Osteocyte (in vitro differentiated cells): ENCODE results near the gene DNAI2. TPM values are rescaled to one million over a fixed set of nuclear protein-coding genes. Genes with fewer than 3 reads are reported as not detected.

Experiments
- DNase-seq: peaks from one replicate; pipeline ENCODE4 v3.0.0; 2021; ENCODE audit warnings: mixed read lengths; ENCODE audit not compliant: unreplicated experiment; ENCODE audit errors: extremely low spot score
- H3K27ac Mint-ChIP-seq: one replicate; pipeline ENCODE4 v1.8.0; 2021; ENCODE audit warnings: mild to moderate bottlenecking, mixed read lengths; ENCODE audit not compliant: unreplicated experiment
- H3K27me3 Mint-ChIP-seq: one replicate; pipeline ENCODE4 v1.8.0; 2021; ENCODE audit warnings: mixed read lengths; ENCODE audit not compliant: unreplicated experiment
- H3K36me3 Mint-ChIP-seq: one replicate; pipeline ENCODE4 v1.8.0; 2021; ENCODE audit warnings: mixed read lengths; ENCODE audit not compliant: unreplicated experiment
- H3K4me1 Mint-ChIP-seq: one replicate; pipeline ENCODE4 v1.8.0; 2021; ENCODE audit warnings: mixed read lengths; ENCODE audit not compliant: unreplicated experiment
- H3K4me3 Mint-ChIP-seq: one replicate; pipeline ENCODE4 v1.8.0; 2021; ENCODE audit warnings: mild to moderate bottlenecking, moderate library complexity, mixed read lengths; ENCODE audit not compliant: unreplicated experiment
- H3K9me3 Mint-ChIP-seq: one replicate; pipeline ENCODE4 v1.8.0; 2021; ENCODE audit warnings: mixed read lengths; ENCODE audit not compliant: unreplicated experiment
- total RNA-seq: library from RNA; stranded (reverse); gene quantifications from 2 replicates; pipeline ENCODE4 v1.2.1, GENCODE V29; 2021
- TF ChIP-seq, protein P1 (sequence below): fragments of 200-600 bp; sonication (generic); IDR thresholded peaks from 2 replicates; pipeline ENCODE4 v1.5.0; 2021; ENCODE audit warnings: antibody characterized with exemption, mild to moderate bottlenecking, moderate library complexity

Gene DNAI2
- total RNA-seq, 1 donor from 2014 or later = not detected

DNA sequence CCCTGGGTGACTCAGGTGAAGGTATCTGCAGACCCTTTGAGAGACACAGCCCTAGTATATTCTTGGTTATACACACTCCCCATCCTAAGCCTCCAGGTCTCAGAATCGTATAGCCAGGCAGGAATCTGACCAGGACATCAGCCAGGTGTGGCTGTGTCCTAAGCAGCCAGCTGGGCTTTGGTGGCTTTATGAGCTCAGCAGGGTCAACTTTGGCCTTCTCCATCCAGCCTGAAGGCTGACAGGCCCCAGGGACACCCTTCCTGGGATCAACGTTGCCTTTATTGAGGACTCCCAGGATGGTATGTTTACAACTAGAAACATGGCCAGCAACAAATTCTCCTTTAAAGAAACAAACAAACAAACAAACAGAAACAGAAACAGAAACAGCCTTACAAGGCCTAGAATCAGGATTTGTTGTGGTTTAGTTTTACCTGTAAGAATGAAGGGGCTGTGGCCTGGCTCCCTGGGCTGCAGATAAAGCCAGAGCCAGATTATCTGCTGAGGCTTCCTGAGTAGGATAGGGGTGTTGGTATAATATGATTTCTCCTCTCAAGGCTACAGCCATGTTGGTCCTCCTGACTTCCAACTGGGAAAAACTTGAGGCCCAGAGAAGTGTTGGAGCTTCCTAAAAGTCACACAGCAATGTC lies 60.5 kb downstream of the DNAI2 start:
- Mint-ChIP-seq H3K36me3 (no peaks in the 10 kb centered on the region), H3K9me3 (no peaks in the 10 kb centered on the region), H3K27ac (no peak overlapping the region), H3K4me1 (no peaks in the 10 kb centered on the region), H3K4me3 (no peak overlapping the region), H3K27me3 (peaks cover 24% of the 10 kb centered on the region)
- no peak for DNase-seq
- TF ChIP-seq, protein P1, sequence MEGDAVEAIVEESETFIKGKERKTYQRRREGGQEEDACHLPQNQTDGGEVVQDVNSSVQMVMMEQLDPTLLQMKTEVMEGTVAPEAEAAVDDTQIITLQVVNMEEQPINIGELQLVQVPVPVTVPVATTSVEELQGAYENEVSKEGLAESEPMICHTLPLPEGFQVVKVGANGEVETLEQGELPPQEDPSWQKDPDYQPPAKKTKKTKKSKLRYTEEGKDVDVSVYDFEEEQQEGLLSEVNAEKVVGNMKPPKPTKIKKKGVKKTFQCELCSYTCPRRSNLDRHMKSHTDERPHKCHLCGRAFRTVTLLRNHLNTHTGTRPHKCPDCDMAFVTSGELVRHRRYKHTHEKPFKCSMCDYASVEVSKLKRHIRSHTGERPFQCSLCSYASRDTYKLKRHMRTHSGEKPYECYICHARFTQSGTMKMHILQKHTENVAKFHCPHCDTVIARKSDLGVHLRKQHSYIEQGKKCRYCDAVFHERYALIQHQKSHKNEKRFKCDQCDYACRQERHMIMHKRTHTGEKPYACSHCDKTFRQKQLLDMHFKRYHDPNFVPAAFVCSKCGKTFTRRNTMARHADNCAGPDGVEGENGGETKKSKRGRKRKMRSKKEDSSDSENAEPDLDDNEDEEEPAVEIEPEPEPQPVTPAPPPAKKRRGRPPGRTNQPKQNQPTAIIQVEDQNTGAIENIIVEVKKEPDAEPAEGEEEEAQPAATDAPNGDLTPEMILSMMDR = no peak

DNA sequence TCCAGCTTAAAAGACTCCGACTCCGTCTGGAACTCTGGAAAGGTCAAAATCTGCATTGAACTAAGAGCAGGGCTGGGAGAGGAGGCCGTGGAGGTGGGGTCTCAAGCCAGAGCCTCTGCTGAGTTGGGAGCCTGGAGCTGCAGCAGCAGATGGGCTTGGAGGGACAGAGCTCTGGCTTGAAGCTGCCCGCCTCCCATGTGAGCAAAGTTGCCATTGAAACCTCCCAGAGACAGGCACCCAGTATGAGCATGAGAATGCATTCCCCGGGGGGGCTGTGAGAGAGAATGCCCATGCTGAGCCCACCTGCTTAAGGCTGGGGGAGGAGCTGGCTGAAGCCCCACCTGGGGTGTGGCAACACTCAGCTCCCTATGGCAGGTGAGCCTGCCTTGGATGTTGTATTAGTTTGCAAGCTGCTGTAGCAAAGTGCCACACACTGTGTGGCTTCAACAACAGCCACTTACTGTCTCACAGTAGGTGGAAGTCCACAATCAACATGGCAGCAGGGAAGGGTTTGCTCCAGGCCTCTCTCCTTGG lies 61.6 kb downstream of the DNAI2 start:
- no peaks in the 10 kb centered on the region for H3K36me3 Mint-ChIP-seq
- TF ChIP-seq, protein P1 = no peak
- H3K27ac Mint-ChIP-seq = no peak overlapping the region
- no peaks in the 10 kb centered on the region for H3K9me3 Mint-ChIP-seq
- no peaks in the 10 kb centered on the region for H3K4me1 Mint-ChIP-seq
- peaks cover 19% of the 10 kb centered on the region for H3K27me3 Mint-ChIP-seq
- DNase-seq = no peak
- H3K4me3 Mint-ChIP-seq = no peak overlapping the region

DNA sequence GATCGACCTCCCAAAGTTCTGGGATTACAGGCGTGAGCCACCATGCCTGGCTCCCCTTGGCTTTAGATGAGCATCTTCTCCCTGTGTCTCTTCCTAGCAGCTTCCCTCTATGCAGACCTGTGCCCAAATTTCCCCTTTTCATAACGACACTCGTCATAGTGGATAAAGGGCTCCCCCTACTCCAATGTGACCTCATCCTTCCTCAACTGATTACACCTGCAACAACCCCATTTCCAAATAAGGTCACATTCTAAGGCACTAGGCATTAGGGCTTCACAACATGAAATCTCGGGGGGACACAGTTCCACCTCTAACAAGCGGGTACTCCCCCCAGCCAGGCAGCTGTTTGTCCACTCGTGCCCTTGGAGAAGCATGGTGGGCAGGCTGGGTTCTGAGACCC lies 62.3 kb downstream of the DNAI2 start:
- TF ChIP-seq, protein P1 = no peak
- Mint-ChIP-seq H3K36me3 (no peaks in the 10 kb centered on the region), H3K4me3 (no peak overlapping the region), H3K27ac (no peak overlapping the region), H3K9me3 (no peaks in the 10 kb centered on the region), H3K27me3 (peaks cover 11% of the 10 kb centered on the region), H3K4me1 (no peaks in the 10 kb centered on the region)
- DNase-seq = no peak

DNA sequence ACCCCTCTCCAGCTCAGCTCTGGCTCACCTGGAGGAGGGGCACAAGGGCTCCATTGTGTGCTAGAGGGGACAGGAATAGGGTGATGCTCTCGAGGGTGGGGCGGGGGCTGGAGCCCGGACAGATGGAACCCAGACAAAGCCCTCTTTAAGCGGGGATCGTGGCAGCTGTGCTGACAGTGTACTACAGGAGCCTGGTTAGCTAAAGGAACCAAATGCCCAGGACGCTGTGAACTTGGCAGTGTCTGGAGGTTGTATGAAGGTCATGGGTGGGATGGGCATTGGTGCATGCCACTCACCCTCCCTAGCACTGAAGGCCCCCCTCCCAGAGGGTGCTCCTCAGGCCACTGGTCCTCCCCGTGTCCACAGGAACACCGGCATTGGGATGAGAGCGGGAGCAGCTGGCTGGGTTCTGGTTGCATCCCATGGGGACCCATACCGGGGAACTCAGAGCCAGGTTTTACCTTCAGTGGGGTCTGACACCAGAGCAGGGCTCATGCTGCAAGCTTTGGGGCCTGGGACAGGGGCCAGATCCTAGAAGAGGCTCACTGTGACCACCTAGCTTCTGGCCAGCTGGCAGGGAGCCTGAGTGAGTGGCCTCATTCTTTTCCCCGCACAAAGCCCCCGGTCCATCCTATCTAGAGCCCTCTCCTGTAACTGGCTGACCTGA lies 63.9 kb downstream of the DNAI2 start:
- TF ChIP-seq, protein P1 = no peak
- H3K9me3 Mint-ChIP-seq = no peaks in the 10 kb centered on the region
- H3K36me3 Mint-ChIP-seq = no peaks in the 10 kb centered on the region
- H3K27ac Mint-ChIP-seq = no peak overlapping the region
- no peak for DNase-seq
- peaks cover 11% of the 10 kb centered on the region for H3K27me3 Mint-ChIP-seq
- no peaks in the 10 kb centered on the region for H3K4me1 Mint-ChIP-seq
- H3K4me3 Mint-ChIP-seq = no peak overlapping the region

DNA sequence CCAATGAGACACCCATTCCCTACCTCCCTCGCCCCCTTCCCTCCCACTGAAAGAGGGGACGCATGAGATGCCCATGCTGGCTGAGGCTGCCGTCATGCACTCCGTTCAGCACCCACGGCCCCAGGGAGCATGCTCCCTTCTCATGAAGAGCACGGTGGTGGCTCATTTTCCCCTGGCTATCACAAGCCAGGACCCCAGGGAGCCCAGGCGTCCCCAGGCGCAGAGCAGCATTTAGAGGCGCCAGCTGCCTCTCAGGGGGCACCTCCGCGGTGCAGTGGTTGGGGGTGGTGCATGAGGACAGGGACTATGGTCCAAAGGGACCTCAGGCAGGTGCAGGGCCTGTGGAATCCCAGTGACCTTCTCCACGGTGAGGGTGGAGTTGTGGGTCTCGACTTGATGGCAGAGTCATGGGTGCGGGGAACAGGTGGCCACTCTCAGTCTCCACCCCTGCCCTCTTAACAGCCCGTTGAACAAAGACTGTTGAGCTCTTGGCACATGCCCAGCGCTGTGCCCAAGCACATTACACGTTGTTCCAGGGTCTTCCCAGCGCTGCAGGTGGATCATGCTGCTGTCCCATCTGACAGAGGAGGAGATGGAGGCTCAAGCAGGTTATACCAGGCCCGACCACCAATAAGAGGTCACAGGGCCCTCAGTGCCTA lies 65.6 kb downstream of the DNAI2 start:
- Mint-ChIP-seq H3K4me1 (no peaks in the 10 kb centered on the region), H3K4me3 (no peak overlapping the region), H3K9me3 (no peaks in the 10 kb centered on the region), H3K36me3 (no peaks in the 10 kb centered on the region), H3K27ac (no peak overlapping the region), H3K27me3 (peaks cover 11% of the 10 kb centered on the region)
- no peak for DNase-seq
- TF ChIP-seq, protein P1 = no peak
